NCI-H128 (cell line): ENCODE data around the gene KMT2A.
"Not testable (repeated sequence)": the region's sequence is repeated elsewhere in the genome, so short reads cannot be mapped to it uniquely, and the experiment has no call there.

ENCODE experiments used
- DNase-seq: peaks from one replicate; lab custom pipeline; 2025; ENCODE audit not compliant: unreplicated experiment; lab: John Stamatoyannopoulos, UW

KMT2A gene

DNA sequence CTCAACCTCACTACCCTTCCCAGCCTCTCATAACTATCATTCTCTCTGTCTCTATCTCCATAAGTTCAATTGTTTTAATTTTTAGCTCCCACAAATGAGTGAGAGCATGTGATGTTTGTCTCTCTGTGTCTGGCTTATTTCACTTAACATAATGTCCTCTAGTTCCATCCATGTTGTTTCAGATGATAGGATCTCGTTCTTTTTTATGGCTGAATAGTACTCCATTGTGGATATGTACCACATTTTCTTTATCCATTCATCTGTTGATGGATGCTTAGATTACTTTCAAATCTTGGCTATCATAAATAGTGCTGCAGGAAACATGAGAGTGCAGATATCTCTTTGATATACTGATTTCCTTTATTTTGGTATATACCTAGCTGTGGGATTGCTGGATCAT, 44.9 kb downstream of the KMT2A start:
- not testable (repeated sequence) for DNase-seq

DNA sequence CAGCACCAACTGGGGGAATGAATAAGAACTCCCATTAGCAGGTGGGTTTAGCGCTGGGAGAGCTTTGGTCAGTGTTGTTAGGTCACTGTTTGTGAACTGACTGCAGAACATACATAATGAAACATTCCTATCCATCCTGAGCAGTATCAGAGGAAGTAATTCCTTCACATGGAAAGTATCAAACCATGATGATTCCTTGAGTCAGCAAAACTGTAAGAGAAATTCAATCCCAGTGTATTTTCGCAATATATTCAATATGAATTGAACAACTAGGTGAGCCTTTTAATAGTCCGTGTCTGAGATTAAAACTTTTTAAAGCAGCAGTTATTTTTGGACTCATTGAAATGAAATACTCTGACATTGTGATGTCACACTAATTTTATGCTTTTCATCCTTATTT, 48.1 kb downstream of the KMT2A start:
- DNase-seq, result no peak

DNA sequence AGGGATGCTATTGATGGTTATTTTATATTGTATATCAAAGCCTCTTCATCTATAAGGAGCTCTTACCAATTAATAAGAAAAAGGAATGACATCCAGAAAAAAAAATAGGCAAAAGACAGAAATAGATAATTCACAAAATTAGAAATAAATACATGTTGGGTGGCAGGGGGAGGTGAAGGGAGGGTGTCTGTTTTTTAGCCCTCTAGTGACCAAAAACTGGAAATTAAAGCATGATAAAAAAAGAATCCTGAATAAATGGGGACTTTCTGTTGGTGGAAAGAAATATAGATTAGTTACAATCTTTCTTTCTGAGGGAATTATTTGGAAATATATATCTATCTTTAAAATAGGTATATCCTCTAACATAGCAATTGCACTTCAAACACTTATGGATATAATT, 49.0 kb downstream of the KMT2A start:
- DNase-seq, result no peak

DNA sequence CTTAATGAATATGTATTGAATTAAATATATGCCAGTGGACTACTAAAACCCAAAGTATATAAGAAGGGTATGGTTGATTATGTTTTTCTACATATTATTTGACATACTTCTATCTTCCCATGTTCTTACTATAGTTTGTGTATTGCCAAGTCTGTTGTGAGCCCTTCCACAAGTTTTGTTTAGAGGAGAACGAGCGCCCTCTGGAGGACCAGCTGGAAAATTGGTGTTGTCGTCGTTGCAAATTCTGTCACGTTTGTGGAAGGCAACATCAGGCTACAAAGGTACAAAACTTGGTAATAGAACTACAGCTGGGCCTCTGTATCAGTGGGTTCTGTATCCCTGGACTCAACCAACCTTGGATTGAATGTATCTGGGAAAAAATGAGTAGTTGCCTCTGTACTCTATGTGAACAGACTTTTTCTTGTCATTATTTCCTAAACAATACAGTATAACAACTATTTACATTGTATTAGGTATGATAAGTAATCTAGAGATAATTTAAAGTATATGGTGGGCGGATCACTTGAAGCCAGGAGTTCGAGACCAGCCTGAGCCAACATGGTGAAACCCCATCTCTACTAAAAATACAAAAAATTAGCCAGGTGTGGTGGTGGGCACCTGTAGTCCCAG, 52.3 kb downstream of the KMT2A start:
- DNase-seq, result peak; percentile 41

DNA sequence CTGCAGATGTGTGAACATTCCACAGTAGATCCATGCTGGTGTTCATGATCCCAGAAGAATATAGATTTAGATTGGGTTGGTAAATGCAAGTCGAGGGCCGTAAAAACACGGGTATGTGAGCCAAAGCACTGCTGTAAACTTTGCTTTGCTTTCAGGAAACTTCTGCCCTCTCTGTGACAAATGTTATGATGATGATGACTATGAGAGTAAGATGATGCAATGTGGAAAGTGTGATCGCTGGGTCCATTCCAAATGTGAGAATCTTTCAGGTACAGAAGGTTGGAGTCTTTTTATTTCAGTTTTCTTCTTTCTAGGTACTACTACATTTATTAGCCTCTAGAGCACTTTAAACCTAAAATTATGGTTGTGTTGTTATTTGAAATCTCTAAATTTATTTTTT, 54.7 kb downstream of the KMT2A start:
- no peak for DNase-seq

DNA sequence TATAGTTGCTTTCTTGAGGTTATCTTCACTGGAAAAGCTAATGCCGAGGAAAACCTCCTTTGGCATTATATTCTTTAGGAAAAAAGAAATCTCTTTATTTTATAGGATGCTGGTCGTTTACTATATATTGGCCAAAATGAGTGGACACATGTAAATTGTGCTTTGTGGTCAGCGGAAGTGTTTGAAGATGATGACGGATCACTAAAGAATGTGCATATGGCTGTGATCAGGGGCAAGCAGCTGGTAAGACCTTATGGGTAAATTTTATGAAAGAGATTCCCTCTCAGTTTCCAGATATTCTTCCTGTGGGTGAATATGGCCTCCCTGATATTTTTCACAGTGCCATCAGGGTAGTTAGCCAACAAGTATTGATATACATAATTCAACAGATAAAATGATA, 61.5 kb downstream of the KMT2A start:
- DNase-seq, result no peak

DNA sequence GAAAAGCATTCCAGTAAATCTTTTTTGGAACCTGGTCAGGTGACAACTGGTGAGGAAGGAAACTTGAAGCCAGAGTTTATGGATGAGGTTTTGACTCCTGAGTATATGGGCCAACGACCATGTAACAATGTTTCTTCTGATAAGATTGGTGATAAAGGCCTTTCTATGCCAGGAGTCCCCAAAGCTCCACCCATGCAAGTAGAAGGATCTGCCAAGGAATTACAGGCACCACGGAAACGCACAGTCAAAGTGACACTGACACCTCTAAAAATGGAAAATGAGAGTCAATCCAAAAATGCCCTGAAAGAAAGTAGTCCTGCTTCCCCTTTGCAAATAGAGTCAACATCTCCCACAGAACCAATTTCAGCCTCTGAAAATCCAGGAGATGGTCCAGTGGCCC, 66.9 kb downstream of the KMT2A start:
- no peak for DNase-seq

DNA sequence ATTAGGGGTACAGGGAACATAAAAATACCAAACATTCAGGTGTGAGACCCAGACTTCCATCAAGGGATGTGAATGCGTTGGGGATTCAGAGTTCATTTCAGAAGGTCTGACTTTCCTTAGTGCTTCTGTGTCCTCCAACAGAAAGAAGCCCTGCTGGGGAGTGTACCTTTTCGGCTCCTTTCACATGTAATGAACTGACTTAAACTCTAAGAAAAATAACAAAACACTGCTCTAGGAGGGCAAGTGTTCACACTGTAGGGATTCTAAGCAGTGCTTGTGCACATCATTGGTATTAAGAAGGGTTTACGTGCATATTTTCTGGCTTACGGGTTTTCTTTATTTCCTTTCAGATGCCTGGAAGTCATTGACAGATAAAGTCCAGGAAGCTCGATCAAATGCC, 75.3 kb downstream of the KMT2A start:
- DNase-seq, result no peak

DNA sequence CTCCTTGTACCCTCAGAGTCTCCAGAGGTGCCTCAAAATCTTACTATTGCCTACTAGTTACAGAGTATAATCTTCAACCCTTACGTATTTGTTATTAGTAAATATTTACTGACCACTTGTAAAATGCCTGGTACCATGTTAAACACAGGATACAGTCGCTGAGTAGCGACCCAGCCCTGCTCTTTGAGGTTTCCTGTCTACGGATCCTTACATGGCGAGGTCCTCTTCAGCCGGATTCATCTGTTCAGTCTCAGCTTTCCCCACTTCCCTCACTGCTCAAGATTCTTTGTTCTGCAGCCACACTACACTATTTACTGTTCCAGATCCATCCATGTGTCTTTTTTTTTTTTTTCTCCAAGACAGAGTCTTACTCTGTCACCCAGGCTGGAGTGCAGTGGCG, 77.8 kb downstream of the KMT2A start:
- no peak for DNase-seq

DNA sequence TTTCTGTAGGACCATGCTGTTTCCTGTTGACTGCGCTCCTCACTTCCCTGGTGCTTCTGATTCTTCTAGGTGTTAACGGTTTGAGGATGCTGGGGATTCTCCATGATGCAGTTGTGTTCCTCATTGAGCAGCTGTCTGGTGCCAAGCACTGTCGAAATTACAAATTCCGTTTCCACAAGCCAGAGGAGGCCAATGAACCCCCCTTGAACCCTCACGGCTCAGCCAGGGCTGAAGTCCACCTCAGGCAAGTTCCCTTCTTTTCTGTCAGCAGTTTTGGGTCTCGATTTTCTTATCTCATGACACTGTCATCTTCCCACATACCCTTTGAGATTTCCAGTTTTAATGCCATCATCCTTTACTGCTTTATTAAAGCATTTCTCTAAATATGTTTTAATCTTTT, 83.3 kb downstream of the KMT2A start:
- no peak for DNase-seq

DNA sequence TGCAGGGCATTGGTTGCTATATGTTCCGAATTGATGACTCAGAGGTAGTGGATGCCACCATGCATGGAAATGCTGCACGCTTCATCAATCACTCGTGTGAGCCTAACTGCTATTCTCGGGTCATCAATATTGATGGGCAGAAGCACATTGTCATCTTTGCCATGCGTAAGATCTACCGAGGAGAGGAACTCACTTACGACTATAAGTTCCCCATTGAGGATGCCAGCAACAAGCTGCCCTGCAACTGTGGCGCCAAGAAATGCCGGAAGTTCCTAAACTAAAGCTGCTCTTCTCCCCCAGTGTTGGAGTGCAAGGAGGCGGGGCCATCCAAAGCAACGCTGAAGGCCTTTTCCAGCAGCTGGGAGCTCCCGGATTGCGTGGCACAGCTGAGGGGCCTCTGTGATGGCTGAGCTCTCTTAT, 85.6 kb downstream of the KMT2A start:
- no peak for DNase-seq

DNA sequence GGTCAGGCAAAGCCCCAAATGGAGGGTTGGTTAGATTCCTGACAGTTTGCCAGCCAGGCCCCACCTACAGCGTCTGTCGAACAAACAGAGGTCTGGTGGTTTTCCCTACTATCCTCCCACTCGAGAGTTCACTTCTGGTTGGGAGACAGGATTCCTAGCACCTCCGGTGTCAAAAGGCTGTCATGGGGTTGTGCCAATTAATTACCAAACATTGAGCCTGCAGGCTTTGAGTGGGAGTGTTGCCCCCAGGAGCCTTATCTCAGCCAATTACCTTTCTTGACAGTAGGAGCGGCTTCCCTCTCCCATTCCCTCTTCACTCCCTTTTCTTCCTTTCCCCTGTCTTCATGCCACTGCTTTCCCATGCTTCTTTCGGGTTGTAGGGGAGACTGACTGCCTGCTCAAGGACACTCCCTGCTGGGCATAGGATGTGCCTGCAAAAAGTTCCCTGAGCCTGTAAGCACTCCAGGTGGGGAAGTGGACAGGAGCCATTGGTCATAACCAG, 86.3 kb downstream of the KMT2A start:
- DNase-seq, result no peak

DNA sequence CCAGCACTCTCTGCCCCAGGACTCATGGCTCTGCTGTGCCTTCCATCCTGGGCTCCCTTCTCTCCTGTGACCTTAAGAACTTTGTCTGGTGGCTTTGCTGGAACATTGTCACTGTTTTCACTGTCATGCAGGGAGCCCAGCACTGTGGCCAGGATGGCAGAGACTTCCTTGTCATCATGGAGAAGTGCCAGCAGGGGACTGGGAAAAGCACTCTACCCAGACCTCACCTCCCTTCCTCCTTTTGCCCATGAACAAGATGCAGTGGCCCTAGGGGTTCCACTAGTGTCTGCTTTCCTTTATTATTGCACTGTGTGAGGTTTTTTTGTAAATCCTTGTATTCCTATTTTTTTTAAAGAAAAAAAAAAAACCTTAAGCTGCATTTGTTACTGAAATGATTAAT, 88.1 kb downstream of the KMT2A start:
- DNase-seq, result no peak

DNA sequence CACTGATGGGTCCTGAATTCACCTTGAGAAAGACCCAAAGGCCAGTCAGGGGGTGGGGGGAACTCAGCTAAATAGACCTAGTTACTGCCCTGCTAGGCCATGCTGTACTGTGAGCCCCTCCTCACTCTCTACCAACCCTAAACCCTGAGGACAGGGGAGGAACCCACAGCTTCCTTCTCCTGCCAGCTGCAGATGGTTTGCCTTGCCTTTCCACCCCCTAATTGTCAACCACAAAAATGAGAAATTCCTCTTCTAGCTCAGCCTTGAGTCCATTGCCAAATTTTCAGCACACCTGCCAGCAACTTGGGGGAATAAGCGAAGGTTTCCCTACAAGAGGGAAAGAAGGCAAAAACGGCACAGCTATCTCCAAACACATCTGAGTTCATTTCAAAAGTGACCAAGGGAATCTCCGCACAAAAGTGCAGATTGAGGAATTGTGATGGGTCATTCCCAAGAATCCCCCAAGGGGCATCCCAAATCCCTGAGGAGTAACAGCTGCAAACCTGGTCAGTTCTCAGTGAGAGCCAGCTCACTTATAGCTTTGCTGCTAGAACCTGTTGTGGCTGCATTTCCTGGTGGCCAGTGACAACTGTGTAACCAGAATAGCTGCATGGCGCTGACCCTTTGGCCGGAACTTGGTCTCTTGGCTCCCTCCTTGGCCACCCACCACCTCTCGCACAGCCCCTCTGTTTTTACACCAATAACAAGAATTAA, 88.6 kb downstream of the KMT2A start:
- no peak for DNase-seq

DNA sequence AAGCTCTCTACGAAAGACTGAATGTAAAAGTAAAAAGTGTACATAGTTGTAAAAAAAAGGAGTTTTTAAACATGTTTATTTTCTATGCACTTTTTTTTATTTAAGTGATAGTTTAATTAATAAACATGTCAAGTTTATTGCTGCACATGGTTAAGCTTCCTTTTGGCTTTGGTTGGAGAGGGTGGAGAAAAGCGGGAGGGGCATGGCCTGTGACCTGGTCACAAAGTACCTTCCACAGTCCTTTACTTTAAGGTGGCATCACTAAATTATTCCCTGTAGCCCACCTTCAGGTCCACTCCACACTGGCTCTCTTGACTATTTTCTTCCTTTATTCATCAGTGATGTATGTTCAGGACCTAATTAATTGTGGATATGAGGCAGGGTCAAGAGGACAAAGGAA, 90.4 kb downstream of the KMT2A start:
- DNase-seq, result no peak

DNA sequence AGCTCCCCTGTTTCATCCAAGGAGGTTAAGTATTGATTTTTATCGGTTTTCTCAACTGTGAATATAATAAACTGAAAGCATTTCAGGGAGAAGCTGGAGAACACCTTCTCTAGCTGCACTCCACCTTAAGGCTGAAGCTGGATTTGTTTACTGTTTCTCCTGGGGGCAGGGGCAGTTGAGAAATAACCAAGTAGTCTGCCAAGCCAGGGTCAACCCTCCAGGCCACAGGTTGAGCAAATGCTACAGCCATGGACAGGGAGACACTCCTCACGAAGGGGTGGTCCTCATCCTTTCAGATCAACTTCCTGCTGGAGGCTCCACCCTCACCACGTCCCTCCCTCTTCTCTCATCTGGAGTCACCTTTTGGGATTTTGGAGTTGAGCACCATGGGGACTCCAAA, 90.8 kb downstream of the KMT2A start, which contains the start of gene TTC36:
Gene TTC36, plus strand, starts transcription at position 366 of the 400 bp plus-strand sequence. Its CDS starts 21 bp downstream, at position 387.
- DNase-seq, result no peak

DNA sequence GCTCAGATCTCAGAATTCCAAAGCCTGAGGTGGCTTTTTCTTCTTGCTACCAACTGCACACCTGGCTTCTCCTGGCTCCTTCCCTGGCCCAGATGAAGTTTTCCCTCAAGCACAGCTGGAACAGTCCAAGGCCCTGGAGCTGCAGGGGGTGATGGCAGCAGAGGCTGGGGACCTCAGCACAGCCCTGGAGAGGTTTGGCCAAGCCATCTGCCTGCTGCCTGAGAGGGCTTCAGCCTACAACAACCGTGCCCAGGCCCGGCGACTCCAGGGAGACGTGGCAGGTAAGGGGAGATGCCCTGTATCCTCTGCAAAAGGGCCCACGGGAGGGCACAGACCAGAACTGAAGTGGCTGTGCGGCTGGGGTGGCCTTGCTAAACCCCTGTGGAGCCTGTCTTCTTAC, 92.2 kb downstream of the KMT2A start:
- DNase-seq, result no peak

DNA sequence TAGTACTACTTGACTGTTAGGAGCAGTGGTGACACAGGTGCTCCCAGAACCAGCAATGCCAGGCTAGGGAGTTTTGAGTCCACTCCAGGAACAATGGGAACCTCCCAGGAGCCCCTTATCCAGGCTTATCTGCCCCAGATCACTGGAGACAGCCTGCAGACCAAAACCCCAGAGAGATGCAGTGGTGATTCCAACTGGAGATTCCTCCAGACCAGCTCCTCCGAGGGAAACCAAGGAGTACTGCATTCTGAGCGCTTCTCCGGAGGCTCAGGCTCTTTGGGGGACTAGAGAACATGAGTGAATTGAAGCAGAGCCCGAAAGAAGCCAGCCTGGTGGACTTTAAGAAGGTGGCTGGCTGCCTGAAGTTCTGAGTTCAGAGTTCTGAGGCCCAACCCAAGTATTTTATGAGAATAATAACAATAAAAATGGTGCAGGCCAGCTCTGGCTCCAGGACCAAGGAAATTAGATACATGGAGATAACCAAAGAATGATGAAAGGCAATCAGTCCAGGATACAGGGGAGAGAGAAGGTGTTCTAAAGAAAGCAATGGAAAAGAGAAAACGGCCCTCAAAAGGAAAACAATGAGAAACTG, 93.4 kb downstream of the KMT2A start:
- DNase-seq, result no peak

DNA sequence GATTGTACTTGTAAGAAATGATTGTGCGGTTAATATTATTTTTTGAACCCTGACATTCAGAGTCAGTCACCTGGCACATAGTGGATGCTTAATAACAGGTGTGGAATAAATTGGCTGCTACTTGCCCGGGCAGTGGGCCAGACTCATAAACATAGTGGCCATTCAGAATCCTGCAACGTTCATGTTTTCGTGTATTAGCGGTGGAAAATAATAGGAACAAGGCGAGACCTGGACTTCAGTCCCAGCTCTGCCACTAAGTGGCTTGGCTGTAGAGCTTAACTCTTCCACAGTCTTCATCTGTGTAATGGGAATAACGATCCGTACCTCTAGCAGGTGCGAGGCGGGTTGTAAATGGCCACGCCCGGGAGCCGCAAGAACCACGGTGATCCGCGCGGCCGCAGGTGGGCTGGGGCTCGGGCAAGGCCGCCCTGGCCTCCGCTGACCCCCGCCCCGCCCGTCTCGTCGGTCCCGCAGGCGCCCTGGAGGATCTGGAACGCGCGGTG, 93.9 kb downstream of the KMT2A start:
- DNase-seq, result no peak

DNA sequence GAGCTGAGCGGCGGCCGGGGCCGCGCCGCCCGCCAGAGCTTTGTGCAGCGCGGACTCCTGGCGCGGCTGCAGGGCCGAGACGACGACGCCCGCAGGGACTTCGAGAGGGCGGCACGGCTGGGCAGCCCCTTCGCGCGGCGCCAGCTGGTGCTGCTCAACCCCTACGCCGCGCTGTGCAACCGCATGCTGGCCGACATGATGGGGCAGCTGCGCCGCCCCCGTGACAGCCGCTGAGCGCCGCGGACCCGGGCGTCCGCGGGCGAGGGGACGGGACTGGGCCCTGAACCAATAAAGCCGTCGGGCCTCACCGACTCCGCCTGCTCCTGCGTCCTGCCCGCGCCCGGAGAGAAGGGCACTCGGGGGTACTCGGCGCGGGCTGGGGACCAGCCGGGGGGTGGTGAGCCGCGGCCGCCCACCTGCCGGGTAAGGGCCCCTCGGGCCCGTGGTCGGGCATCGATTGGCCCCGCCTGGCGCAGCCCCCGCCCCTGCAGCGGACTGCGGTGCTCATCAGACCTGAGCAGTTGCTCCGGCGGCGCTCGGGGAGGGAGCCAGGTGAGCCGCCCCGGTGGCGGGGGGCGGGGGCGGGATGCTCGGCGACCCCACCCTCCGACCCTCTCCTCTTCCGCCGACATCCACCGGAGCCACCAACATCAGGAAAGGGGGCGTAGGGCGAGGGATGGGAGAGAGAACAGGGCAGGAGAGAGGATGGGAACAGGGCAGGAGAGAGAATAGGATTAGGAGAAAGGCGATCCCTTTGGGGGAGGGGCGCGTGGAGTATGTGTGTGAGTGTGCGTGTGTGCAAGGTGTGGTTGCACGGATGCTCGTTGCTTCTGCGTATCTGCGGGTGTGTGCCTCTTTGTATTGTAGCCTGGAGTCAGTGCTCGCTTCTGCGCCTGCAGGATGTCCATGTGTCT, 94.6 kb downstream of the KMT2A start, which contains the start of gene TMEM25:
Gene TMEM25, plus strand, starts transcription at position 510 of the 914 bp plus-strand sequence. CDS start 610 bp downstream, outside the sequence.
- peak; percentile 29 for DNase-seq

DNA sequence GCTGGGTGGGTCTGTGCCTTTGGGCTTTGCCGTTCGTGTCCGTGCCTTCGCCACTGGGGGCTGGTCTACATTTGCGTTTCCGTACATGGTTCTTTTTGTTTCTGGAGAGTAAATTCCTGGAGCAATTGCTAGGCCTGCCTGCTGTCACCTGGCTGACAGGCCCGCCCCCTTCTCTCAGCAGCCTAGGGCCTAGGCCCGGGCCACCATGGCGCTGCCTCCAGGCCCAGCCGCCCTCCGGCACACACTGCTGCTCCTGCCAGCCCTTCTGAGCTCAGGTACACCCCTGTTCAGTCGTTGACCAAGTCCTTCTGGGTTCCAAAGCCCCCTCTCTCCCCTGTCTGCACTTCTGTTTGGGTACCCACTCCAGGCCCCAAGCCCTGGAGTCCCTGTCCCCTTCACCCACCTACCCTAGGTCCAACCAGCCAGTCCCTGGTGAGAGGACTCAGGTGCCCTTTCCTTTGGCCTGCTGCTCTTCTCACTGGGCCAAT, 95.3 kb downstream of the KMT2A start:
- no peak for DNase-seq
